ENCODE results near the gene EXOSC3.
"Not testable (repeated sequence)": the region's sequence is repeated elsewhere in the genome, so short reads cannot be mapped to it uniquely, and the experiment has no call there.

The EXOSC3 gene

DNA sequence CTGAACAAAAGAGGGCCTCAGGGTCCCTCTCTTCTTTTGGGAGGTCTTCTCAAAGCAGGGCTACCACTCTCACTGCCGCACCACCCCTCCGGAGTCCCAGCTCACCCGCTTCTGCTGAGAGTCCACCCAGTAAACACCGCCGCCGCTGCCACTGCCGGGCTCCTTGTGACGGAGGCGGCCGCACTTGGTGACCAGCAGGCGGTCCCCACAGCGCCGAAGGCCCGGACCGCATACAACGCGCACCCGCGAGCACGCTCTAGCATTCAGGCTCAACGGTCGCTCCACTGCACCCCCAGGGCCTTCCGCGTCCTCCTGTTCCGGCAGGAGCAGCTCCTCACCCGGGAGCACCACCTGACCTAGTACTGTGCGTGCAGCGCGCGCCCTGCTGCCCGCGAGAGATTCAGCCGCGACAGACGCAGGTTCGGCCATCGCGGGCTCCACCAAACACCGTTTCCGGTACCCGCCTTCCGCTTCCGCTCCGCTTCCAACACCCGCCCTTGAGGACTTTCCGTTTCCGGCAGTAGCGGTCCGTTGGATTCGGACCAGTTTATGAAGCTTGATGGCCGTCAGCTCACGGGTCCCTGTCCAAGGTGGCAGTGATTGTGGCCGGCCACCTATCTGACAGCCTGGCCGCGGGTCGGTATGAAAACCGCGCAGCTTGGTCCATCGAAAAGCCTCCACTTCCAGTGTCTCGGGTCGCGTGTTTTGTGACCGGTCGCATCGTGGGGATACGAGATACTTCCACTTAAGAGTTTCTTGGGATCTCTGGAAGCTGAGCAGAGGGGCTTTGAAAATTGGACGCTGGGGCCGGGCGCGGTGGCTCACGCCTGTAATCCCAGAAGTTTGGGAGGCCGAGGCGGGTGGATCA, at the start of gene EXOSC3:
Gene EXOSC3, minus strand, starts transcription at position 449 of the 868 bp plus-strand sequence. Its CDS starts 20 bp downstream, at position 429.
- DNase-seq (ENCODE audit: low read depth): no peak

DNA sequence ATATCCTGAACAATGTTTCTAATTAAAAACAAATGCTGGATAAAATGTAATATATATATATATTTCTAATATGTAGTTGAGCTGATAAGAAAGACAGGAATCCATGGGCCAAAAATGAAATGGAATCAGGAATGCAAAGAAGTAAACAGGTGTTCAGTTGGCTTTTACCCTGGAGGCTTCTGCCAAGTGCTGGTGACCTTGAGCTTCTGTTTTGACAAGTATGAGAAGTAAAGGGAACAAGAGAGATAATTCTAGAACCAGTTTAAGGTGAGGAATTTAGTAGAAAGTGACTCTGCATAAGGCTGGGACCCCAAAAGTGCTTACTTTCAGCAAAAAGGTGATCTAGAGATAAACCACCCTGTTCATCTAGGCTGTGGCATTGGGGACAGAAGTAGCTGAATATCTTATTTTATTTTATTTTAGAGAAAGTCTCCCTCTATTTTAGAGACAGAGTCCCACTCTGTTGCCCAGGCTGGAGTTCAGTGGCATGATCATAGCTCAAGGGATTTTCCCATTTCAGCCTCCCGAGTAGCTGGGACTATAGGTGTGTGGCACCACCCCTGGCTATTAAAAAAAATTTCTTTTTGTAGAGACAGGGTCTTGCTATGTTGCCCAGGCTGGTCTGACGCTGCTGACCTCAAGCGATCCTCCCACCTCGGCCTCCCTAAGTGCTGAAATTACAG, 42.8 kb upstream of the EXOSC3 start:
- no peak for DNase-seq (ENCODE audit: low read depth)

DNA sequence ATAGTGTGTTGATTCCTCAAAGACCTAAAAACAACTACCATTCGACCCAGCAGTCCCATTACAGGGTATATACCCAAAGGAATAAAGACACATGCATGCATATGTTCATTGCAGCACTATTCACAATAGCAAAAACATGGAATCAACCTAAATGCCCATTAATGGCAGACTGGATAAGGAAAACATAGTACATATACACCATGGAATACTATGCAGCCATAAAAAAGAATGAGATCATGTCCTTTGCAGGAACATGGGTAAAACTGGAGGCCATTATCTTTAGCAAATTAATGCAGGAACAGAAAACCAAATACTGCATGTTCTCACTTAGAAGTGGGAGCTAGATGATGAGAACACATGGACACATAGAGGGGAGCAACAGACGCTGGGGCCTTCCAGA, 40.3 kb upstream of the EXOSC3 start:
- not testable (repeated sequence) for DNase-seq (ENCODE audit: low read depth)

DNA sequence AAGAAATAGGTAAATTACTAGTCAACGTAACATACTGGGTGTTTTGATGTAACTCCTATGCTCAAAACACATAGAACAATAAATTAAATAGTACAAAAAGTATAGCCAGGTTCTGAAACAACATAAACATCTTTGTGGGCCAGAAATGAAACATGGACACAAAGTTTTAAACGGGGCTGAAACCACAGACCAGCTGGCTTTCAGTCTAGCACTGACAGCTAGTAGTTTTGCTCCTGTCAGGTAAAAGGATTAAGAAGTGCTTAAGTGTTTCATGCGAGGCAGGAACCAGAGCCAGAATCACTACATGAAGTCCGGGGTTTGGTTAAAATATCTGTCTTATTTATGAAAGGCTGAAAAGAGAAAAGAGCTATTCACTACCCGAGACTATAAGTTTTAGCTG, 35.3 kb upstream of the EXOSC3 start:
- no peak for DNase-seq (ENCODE audit: low read depth)

DNA sequence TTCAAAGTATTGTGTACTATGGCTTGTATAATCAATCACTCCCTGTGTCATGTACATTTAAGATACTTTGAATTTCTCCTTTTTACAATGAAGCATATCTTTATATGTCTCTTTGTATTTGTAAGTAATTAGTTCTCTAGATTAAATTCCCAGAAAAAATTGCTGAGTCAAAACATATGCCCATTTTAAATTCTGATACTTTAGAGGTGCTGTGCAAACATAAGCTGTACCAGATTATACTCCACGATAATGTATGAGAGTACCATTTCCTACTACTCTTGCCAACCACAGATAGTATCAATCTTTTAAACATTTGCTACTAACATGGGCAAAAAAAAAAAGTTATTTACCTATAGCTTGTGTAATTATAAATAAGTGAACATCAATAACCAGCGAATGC, 34.0 kb upstream of the EXOSC3 start:
- DNase-seq (ENCODE audit: low read depth): no peak

DNA sequence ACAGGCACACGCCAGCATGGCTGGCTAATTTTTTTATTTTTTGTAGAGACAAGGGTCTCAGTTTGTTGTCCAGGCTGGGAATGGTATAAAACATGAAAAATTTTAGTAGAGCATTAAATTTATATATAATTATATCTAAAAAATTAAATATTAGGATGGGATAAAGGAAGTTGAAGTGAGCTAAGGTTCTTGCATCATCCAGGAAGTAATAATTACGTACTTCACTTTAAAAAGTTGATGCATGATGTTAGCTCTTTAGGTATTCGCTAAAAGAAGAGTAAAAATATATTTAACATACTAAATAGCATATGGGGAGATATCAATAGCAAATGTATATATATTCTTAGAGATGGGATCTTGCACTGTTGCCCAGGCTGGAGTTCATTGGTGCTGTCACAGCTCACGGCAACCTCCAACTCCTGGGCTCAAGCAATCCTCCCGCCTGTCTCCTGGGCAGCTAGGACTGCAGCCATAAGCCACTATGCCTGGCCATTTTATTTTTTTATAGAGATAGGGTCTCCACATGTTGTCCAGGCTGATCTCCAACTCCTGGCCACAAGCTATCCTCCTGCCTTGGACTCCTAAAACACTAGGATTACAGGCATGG, 28.0 kb upstream of the EXOSC3 start:
- no peak for DNase-seq (ENCODE audit: low read depth)

DNA sequence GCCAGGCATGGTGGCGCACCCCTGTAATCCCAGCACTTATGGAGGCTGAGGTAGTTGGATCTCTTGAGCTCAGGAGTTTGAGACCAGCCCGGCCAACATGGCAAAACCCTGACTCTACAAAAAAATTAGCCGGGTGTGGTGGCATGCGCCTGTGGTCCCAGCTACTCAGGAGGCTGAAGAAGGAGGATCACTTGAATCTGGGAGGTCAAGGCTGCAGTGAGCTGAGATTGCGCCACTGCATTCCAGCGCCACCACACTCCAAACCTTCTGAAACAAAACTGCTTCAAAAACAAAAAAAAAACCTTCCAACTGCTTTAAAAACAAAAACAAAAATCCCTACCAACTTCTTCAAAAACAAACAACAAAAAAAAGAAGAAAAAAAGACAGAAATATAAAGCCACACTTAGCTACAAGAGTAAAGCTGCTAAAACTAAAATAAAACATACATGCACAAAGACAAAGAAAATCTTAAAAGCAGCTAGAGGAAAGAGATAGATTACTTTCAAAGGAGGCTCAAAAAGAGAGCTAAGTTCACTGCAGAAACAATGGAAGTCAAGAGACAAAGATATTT, 27.1 kb upstream of the EXOSC3 start:
- no peak for DNase-seq (ENCODE audit: low read depth)

DNA sequence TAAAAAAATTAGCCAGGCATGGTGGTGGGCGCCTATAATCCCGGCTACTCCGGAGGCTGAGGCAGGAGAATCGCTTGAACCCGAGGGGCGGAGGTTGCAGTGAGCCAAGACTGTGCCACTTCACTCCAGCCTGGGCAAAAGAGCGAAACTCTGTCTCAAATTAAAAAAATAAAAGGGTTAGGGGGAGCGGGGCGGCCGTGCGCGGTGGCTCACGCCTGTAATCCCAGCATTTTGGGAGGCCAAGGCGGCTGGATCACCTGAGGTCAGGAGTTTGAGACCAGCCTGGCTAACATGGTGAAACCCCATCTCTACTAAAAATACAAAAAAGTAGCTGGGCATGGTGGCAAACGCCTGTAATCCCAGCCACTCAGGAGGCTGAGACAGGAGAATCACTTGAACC, 24.8 kb upstream of the EXOSC3 start:
- not testable (repeated sequence) for DNase-seq (ENCODE audit: low read depth)

DNA sequence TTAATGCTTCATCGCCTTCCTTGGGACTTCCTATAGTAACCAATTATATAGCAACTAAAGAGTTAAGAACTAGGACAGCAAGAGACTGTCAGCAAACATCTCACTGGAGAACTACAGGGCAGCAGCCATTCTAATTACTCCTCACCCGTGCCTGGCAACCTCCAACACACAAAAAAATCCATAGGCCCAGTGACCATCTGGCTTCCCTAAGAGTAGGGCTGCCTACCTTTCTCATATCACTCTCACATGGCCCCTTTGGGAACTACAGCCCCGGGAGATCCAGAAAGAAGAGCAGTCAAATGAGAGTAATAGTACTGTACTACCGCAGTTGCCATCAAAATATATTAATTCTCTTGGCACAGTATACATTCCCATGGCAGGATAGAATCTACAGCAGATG, 21.4 kb upstream of the EXOSC3 start:
- no peak for DNase-seq (ENCODE audit: low read depth)

DNA sequence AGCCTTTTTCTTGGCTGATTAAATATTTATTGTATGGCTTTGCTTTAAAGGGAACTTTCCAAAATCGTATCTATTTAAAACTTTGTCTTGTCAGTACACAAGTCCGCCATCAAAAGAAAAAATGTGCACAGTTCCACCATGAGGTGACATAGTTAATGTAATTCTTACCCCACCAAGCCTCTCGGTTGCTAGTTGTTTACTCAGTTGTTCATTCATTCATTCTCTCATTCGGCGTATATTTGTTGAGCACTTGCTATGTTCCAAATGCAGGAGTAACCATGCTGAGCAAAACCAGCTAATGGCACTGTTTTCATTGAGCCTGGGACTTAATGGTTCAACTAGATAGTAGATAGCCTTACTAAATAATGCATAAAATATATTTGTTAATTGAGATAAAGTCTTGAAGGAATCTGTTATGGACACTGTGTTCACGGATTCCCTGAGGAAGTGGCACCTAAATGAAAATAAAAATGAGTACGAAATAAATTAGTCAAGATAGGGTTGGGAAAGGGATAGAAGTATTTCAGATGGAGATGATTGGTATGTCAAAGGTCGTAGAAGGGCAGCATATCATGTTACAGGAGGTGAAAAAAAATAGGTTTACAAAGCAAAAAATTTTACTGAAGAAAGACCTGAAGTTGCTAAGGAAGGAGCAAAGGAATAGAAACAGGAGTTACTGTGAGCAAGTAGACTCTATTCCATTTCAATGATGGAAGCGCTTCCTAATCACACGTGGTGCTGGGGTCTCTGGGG, 17.3 kb upstream of the EXOSC3 start:
- DNase-seq (ENCODE audit: low read depth): no peak

DNA sequence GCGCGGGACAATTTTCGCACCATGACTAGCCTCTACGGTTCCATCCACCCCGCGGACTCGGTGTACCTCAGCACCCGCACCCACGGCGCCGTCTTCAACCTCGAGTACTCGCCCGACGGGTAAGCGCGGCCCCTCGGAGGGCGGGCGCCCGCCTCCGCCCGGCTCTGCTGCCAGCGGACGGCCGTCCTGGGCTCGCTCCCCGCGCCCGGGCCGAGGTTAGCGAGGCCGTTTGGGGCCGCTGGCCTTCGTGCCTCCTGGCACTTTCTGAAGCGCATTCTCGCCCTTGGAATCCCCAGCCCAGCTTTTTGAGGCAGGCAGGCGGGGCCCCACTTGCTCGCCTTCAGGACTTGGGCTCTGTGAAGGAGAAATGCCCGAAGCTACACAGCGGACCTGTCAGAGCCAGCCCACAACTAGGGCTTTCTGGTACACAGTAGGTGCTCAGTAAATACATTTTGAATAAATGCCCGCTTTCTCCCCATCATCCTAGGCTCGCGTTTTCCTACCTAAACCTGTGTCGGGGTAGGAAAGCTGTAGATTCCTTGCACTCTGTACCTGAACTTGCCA, 16.5 kb upstream of the EXOSC3 start:
- DNase-seq (ENCODE audit: low read depth): no peak

DNA sequence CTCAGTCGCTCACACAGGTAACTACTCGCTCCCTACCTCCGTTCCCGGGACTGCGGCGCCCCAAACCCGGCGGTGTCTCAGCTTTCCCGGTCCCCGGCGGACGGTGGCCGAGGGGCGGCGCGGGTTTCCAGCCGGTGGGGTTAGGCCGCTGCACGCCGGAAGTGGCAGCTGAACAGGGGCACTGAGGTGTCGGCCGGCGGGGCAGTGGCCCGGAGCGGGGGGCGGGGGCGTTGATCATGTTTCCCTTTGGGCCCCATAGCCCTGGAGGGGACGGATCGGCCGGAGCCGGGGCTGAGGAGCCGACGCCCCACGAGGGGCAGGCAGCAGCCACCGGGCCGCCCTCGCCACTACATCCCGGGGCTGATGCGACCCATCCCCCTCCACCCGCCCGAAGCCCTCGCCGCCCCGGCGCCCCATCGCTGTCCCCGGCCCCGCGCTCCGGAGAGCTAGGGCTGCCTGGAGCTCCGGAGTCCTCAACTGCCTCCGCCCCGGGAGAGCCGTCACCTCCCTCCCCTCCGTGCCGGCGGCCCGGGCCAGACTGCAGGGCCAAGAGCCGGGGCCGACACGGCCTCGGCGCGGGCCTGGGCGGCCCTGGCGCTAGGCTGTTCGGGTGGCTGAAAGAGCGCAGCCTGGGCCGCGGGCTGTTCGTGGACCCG, 15.9 kb upstream of the EXOSC3 start, which contains the start of gene DCAF10:
Gene DCAF10, plus strand, starts transcription at position 167 of the 656 bp plus-strand sequence. Its CDS starts 70 bp downstream, at position 237.
- DNase-seq (ENCODE audit: low read depth): no peak

DNA sequence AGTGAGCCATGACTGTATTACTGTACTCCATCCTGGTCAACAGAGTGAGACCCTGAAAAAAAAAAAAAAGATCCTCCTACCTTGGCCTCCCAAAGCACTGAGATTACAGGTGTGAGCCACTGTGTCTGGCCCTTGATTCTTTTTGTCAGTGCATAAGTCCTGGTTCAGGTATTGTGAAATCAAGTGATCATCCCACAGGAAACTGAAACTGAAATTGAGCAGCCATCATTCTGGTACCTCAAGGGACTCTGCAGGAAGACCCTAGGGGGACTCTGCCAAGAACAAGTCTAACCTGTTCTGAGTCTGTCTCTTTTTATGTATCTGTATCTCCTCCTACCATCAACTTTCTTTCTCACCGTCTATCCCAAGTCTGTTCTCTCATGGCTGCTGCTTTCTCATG, 13.8 kb upstream of the EXOSC3 start:
- DNase-seq (ENCODE audit: low read depth): no peak

DNA sequence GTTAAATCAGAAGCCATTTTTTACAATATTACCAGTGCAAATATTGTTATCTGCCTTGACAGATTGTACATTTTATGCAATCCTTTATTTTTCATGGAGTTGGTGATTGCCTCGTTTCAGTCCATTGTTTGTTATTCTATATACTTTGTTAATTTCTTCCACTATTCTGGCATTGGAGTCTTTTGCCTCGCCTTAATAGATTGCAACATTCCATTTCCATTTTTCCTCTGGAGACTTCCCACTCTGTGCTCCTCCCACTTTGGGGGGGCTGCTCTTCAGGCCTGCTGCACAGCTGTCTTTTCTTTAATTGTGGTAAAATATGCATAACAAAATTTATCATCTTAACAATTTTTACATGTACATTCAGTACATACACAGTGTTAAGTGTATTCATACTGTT, 11.4 kb upstream of the EXOSC3 start:
- DNase-seq (ENCODE audit: low read depth): no peak

DNA sequence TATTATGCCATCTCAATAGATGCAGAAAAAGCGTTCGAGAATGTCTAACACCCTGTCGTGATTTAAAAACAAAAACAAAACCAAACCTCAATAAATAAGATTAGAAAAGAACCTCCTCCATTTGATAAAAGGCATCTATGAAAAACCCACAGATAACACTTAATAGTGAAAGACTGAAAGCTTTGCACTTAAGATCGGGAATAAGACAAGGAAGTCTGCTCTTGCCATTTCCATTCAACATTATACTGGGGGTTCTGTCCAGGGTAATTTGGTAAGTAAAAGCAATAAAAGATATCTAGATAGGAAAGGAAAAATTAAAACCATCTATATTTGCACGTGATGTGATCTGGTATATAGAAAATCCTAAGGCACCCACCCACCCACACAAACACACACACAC, 7.3 kb upstream of the EXOSC3 start:
- DNase-seq (ENCODE audit: low read depth): no peak

DNA sequence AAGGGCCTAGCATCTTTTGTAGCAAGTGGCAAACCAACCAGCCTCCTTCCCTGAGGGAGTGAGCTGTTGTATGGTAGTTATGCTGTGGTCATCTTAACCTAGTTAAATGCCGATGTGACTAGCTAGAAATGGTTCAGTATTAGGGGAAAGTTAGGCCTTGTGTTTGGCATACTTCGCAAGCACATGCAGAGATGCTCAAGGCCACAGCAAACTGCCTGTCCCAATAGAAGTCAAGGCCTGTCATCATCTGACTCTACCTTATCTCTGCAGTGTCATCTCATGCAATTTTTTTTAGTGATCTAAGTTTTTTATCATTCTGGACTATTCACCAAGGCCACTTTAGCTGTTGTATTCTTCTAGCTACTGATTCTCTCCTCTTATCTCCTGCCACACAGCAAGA, 5.2 kb upstream of the EXOSC3 start:
- no peak for DNase-seq (ENCODE audit: low read depth)

DNA sequence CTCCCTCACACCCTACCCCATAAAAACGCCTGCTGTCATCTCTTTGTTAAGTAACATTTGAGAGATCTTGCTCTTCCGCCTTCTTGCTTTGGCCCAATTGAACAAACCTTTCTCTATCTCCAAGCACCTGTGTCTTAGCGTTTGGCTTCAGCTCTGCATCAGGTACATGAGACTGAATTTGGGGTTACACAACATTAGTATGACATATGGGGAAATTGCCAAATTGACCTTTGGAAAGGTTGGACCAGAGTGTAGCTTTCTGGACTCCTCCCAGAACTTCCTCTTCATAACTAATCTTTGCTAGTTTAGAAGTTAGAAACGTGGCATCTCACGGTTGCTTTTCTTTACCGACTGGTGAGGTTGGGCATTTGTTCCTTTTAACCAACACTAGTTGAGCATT, 3.5 kb upstream of the EXOSC3 start:
- no peak for DNase-seq (ENCODE audit: low read depth)

DNA sequence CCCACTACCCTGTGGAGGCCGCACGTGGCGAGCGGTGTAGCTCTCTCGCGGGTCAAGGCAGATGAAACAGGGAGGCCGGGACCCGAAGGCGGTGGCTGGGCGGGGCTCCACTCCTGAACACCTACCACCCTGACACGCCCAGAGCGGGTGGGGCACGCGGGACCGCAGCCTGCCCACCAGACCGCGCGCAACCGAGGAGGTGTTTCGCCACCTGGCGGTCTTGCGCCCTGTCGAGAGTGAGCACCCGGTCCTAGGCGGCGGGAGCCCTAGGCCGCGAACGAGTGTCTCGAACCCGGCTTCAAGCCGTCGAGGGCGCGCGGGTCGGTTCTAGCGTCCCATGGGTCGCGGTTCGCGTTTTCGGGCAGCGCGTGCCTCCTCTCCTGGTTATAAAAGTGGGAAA, 2.2 kb upstream of the EXOSC3 start:
- DNase-seq (ENCODE audit: low read depth): no peak

DNA sequence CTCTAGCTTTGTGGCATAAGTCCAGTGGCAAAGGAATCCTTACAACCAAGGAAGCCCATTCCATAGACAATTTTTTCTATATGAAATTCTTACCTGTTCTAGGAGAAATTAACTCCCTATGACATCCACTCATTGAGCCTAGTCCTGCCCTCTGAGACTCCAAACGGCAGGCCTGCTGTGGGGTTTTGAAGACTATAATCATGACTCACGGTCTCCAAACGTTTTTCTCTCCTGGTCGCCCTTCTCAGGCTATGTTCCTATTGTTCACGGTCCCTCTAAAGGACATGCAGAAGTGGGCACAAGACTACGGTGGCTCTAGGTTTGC, 611 bp downstream of the EXOSC3 start:
- DNase-seq (ENCODE audit: low read depth): no peak

DNA sequence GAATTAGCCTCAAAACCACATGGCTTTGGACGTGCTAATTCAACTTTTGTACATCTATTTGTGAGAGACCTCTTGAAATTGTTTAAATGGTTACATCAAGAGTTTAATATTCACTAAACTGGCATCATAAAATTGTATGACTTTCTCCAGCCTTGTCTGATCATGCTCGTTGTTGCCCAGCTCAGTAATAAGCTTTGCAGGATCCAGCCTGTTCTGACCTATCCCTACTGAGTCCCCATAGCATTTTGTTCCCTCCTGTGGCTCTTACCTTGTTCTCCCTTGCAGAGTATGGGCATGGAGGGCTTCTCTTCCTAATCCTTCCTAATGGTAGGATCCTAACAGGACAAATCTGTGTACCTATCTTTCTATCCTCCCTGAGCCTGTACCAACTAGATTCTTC, 6.3 kb downstream of the EXOSC3 start:
- DNase-seq (ENCODE audit: low read depth): no peak

DNA sequence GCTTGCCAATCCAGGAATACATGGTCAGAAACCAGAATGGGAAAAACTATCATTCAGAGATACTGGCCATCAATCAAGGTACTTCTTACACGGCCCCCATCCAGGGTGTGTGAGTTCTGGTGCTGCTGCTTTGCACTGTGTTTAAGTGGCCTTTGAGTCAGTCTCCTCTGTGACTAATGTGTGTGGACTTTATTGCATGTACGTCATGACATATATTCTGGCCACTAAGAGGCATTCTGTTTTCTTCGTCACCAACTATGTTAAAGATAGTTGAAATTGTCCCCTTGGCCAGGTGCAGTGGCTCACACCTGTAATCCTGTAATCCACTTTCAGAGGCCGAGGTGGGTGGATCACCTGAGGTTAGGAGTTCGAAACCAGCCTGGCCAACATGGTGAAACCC, 8.5 kb downstream of the EXOSC3 start:
- no peak for DNase-seq (ENCODE audit: low read depth)
